Hepatocyte (in vitro differentiated cells): Measurements from ENCODE around the gene RBM19.

ENCODE experiments used
- CTCF ChIP-seq: fragments of 200-600 bp; sonication (generic); IDR thresholded peaks from 2 replicates; pipeline ENCODE4 v1.5.1; 2016; ENCODE audit warnings: antibody characterized with exemption, mild to moderate bottlenecking; ENCODE audit not compliant: poor library complexity
- EZH2phosphoT487 ChIP-seq: fragments of 200-600 bp; sonication (generic); IDR thresholded peaks from one replicate; pipeline ENCODE4 v1.6.1; 2018; ENCODE audit warnings: antibody characterized with exemption, mild to moderate bottlenecking, low read depth, moderate library complexity; ENCODE audit not compliant: unreplicated experiment, severe bottlenecking

- TF ChIP-seq CTCF (no peak), EZH2phosphoT487 (no peak)
These were observed 4.1 kb upstream of the RBM19 start for GRCh38 chr12:113970211-113970610.
